Measurements from ENCODE around the gene PBX3.

GRCh38 chr9:125810161-125810560 lies 63.0 kb downstream of the PBX3 start:
- TF ChIP-seq, protein P1, sequence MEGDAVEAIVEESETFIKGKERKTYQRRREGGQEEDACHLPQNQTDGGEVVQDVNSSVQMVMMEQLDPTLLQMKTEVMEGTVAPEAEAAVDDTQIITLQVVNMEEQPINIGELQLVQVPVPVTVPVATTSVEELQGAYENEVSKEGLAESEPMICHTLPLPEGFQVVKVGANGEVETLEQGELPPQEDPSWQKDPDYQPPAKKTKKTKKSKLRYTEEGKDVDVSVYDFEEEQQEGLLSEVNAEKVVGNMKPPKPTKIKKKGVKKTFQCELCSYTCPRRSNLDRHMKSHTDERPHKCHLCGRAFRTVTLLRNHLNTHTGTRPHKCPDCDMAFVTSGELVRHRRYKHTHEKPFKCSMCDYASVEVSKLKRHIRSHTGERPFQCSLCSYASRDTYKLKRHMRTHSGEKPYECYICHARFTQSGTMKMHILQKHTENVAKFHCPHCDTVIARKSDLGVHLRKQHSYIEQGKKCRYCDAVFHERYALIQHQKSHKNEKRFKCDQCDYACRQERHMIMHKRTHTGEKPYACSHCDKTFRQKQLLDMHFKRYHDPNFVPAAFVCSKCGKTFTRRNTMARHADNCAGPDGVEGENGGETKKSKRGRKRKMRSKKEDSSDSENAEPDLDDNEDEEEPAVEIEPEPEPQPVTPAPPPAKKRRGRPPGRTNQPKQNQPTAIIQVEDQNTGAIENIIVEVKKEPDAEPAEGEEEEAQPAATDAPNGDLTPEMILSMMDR (IDR thresholded peaks at IDR 0.05; ENCODE audit: insufficient read depth, low read length, poor library complexity, severe bottlenecking) = no peak
- TF ChIP-seq EZH2phosphoT487 (conservative IDR thresholded peaks at IDR 0.05; ENCODE audit: low read length) = no peak
